GM12875 (cell line): ENCODE results near the gene HSDL1.
"Not testable (repeated sequence)": the region's sequence is repeated elsewhere in the genome, so short reads cannot be mapped to it uniquely, and the experiment has no call there.

Source experiments
- H3K4me3 ChIP-seq: one replicate; pipeline ENCODE4 v1.5.1; 2011; ENCODE audit warnings: low read depth, low read length, control low read depth
- CTCF ChIP-seq: IDR thresholded peaks from 2 replicates; pipeline ENCODE4 v1.5.1; 2011; ENCODE audit warnings: low read depth, mild to moderate bottlenecking, control low read depth, inconsistent platforms, low read length, moderate library complexity, borderline replicate concordance; ENCODE audit not compliant: insufficient read depth

Gene HSDL1

GRCh38 chr16:84116720-84117493, 28.1 kb downstream of the HSDL1 start, which contains the start of gene MBTPS1:
MBTPS1 (minus strand) TSS chr16:84116942; CDS start chr16:84101783, 15,159 bp downstream.
- no peak for TF ChIP-seq CTCF
- H3K4me3 ChIP-seq: peak within 1 kb of the TSS; percentile 88

- peak overlapping the region; percentile 88 for H3K4me3 ChIP-seq
- peak; percentile 33; the same call in 1 of the 2 replicates for TF ChIP-seq CTCF
These were observed 28.9 kb downstream of the HSDL1 start for GRCh38 chr16:84115919-84116719.

GRCh38 chr16:84111949-84112348, 33.0 kb downstream of the HSDL1 start:
- not testable (repeated sequence) for H3K4me3 ChIP-seq

- no peak for TF ChIP-seq CTCF
- H3K4me3 ChIP-seq: no peak overlapping the region
These were observed 33.5 kb downstream of the HSDL1 start for GRCh38 chr16:84111525-84111924.

GRCh38 chr16:84110527-84110926, 34.5 kb downstream of the HSDL1 start:
- no peak overlapping the region for H3K4me3 ChIP-seq
- TF ChIP-seq CTCF: no peak

- no peak for TF ChIP-seq CTCF
- H3K4me3 ChIP-seq: no peak overlapping the region
These were observed 35.2 kb downstream of the HSDL1 start for GRCh38 chr16:84109598-84110335.

GRCh38 chr16:84107921-84108320, 37.1 kb downstream of the HSDL1 start:
- no peak overlapping the region for H3K4me3 ChIP-seq
- no peak for TF ChIP-seq CTCF
